ENCODE measurements around the gene KRTAP10-4. TPM values are rescaled to one million over a fixed set of nuclear protein-coding genes. Genes with fewer than 3 reads are reported as not detected.

Gene KRTAP10-4
- total and polyA plus RNA-seq, 2 experiments from 2014 or later = not detected

DNA sequence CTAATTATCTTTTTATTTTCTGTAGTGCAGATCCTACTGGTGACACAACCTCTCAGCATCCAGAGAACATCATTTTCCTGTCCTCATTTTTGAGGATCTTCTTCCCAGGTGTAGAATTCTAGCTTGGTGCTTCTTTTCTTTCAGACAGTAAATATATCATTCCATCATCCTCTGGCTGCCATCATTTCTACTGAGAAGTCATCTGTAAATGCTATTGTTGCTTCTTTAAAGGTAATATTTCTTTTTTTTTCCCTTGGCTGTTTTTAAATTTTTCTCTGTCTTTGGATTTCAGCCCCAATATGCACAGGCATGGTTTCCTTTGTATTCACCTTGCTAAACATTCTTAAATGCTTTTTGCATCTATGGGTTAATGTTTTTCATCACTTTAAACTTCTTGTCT, 50.0 kb downstream of the KRTAP10-4 start:
- Mint-ChIP-seq H3K27ac (no peak overlapping the region), H3K9me3 (peaks cover 54% of the 10 kb centered on the region), H3K27me3 (ENCODE audit: insufficient read depth, low read depth, poor library complexity) (peaks cover 8% of the 10 kb centered on the region), H3K4me1 (peaks cover 3% of the 10 kb centered on the region; the same call in 1 of the 3 replicates), H3K36me3 (ENCODE audit: low read depth) (peaks cover 32% of the 10 kb centered on the region), H3K4me3 (no peak overlapping the region)
- TF ChIP-seq STAT1 (IDR thresholded peaks at IDR 0.05; ENCODE audit: unreplicated experiment) (no peak), EZH2phosphoT487 (IDR thresholded peaks at IDR 0.05; ENCODE audit: unreplicated experiment) (no peak), CREB1 (CRISPR knock-in tag; IDR thresholded peaks at IDR 0.05; ENCODE audit: low read depth) (no peak), EZH2 (IDR thresholded peaks at IDR 0.05; ENCODE audit: low read depth, unreplicated experiment) (no peak), ZNF114 (CRISPR knock-in tag; IDR thresholded peaks at IDR 0.05) (no peak), POLR2AphosphoS5 (IDR thresholded peaks at IDR 0.05; ENCODE audit: low read depth) (no peak), JUNB (IDR thresholded peaks at IDR 0.05; ENCODE audit: unreplicated experiment) (no peak), NANOG (IDR thresholded peaks at IDR 0.05; ENCODE audit: borderline replicate concordance) (no peak), ZNF331 (CRISPR knock-in tag; IDR thresholded peaks at IDR 0.05; ENCODE audit: low read depth) (no peak)
- TF ChIP-seq, protein P1, sequence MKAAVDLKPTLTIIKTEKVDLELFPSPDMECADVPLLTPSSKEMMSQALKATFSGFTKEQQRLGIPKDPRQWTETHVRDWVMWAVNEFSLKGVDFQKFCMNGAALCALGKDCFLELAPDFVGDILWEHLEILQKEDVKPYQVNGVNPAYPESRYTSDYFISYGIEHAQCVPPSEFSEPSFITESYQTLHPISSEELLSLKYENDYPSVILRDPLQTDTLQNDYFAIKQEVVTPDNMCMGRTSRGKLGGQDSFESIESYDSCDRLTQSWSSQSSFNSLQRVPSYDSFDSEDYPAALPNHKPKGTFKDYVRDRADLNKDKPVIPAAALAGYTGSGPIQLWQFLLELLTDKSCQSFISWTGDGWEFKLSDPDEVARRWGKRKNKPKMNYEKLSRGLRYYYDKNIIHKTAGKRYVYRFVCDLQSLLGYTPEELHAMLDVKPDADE (IDR thresholded peaks at IDR 0.05) = no peak
- TF ChIP-seq, protein P2, sequence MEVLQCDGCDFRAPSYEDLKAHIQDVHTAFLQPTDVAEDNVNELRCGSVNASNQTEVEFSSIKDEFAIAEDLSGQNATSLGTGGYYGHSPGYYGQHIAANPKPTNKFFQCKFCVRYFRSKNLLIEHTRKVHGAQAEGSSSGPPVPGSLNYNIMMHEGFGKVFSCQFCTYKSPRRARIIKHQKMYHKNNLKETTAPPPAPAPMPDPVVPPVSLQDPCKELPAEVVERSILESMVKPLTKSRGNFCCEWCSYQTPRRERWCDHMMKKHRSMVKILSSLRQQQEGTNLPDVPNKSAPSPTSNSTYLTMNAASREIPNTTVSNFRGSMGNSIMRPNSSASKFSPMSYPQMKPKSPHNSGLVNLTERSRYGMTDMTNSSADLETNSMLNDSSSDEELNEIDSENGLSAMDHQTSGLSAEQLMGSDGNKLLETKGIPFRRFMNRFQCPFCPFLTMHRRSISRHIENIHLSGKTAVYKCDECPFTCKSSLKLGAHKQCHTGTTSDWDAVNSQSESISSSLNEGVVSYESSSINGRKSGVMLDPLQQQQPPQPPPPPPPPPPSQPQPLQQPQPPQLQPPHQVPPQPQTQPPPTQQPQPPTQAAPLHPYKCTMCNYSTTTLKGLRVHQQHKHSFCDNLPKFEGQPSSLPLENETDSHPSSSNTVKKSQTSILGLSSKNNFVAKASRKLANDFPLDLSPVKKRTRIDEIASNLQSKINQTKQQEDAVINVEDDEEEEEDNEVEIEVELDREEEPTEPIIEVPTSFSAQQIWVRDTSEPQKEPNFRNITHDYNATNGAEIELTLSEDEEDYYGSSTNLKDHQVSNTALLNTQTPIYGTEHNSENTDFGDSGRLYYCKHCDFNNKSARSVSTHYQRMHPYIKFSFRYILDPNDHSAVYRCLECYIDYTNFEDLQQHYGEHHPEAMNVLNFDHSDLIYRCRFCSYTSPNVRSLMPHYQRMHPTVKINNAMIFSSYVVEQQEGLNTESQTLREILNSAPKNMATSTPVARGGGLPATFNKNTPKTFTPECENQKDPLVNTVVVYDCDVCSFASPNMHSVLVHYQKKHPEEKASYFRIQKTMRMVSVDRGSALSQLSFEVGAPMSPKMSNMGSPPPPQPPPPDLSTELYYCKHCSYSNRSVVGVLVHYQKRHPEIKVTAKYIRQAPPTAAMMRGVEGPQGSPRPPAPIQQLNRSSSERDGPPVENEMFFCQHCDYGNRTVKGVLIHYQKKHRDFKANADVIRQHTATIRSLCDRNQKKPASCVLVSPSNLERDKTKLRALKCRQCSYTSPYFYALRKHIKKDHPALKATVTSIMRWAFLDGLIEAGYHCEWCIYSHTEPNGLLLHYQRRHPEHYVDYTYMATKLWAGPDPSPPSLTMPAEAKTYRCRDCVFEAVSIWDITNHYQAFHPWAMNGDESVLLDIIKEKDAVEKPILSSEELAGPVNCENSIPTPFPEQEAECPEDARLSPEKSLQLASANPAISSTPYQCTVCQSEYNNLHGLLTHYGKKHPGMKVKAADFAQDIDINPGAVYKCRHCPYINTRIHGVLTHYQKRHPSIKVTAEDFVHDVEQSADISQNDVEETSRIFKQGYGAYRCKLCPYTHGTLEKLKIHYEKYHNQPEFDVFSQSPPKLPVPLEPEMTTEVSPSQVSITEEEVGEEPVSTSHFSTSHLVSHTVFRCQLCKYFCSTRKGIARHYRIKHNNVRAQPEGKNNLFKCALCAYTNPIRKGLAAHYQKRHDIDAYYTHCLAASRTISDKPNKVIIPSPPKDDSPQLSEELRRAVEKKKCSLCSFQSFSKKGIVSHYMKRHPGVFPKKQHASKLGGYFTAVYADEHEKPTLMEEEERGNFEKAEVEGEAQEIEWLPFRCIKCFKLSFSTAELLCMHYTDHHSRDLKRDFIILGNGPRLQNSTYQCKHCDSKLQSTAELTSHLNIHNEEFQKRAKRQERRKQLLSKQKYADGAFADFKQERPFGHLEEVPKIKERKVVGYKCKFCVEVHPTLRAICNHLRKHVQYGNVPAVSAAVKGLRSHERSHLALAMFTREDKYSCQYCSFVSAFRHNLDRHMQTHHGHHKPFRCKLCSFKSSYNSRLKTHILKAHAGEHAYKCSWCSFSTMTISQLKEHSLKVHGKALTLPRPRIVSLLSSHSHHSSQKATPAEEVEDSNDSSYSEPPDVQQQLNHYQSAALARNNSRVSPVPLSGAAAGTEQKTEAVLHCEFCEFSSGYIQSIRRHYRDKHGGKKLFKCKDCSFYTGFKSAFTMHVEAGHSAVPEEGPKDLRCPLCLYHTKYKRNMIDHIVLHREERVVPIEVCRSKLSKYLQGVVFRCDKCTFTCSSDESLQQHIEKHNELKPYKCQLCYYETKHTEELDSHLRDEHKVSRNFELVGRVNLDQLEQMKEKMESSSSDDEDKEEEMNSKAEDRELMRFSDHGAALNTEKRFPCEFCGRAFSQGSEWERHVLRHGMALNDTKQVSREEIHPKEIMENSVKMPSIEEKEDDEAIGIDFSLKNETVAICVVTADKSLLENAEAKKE (CRISPR knock-in tag; IDR thresholded peaks at IDR 0.05) = no peak
- TF ChIP-seq, protein P3, sequence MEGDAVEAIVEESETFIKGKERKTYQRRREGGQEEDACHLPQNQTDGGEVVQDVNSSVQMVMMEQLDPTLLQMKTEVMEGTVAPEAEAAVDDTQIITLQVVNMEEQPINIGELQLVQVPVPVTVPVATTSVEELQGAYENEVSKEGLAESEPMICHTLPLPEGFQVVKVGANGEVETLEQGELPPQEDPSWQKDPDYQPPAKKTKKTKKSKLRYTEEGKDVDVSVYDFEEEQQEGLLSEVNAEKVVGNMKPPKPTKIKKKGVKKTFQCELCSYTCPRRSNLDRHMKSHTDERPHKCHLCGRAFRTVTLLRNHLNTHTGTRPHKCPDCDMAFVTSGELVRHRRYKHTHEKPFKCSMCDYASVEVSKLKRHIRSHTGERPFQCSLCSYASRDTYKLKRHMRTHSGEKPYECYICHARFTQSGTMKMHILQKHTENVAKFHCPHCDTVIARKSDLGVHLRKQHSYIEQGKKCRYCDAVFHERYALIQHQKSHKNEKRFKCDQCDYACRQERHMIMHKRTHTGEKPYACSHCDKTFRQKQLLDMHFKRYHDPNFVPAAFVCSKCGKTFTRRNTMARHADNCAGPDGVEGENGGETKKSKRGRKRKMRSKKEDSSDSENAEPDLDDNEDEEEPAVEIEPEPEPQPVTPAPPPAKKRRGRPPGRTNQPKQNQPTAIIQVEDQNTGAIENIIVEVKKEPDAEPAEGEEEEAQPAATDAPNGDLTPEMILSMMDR (conservative IDR thresholded peaks at IDR 0.05; ENCODE audit: low read depth in 2 of 2) = no peak
- TF ChIP-seq, protein P4, sequence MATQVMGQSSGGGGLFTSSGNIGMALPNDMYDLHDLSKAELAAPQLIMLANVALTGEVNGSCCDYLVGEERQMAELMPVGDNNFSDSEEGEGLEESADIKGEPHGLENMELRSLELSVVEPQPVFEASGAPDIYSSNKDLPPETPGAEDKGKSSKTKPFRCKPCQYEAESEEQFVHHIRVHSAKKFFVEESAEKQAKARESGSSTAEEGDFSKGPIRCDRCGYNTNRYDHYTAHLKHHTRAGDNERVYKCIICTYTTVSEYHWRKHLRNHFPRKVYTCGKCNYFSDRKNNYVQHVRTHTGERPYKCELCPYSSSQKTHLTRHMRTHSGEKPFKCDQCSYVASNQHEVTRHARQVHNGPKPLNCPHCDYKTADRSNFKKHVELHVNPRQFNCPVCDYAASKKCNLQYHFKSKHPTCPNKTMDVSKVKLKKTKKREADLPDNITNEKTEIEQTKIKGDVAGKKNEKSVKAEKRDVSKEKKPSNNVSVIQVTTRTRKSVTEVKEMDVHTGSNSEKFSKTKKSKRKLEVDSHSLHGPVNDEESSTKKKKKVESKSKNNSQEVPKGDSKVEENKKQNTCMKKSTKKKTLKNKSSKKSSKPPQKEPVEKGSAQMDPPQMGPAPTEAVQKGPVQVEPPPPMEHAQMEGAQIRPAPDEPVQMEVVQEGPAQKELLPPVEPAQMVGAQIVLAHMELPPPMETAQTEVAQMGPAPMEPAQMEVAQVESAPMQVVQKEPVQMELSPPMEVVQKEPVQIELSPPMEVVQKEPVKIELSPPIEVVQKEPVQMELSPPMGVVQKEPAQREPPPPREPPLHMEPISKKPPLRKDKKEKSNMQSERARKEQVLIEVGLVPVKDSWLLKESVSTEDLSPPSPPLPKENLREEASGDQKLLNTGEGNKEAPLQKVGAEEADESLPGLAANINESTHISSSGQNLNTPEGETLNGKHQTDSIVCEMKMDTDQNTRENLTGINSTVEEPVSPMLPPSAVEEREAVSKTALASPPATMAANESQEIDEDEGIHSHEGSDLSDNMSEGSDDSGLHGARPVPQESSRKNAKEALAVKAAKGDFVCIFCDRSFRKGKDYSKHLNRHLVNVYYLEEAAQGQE (IDR thresholded peaks at IDR 0.05; ENCODE audit: unreplicated experiment) = no peak
- H3K4me1 ChIP-seq (ENCODE audit: insufficient read depth) = no peaks in the 10 kb centered on the region
- no peaks in the 10 kb centered on the region for H3K27me3 ChIP-seq (ENCODE audit: insufficient read depth)
- DNase-seq (ENCODE audit: low spot score) (no peak), ATAC-seq (no peak)
- no peaks in the 10 kb centered on the region for H4K20me1 ChIP-seq (replicated peaks; ENCODE audit: insufficient read depth)
- no peaks in the 10 kb centered on the region for H3K79me2 ChIP-seq (replicated peaks; ENCODE audit: insufficient read depth)
- no peaks in the 10 kb centered on the region for H3F3A ChIP-seq (replicated peaks; ENCODE audit: low read depth)
- H3K27ac ChIP-seq (ENCODE audit: low read depth) = no peak overlapping the region
- H3K9me2 ChIP-seq (ENCODE audit: insufficient read depth) = no peaks in the 10 kb centered on the region
- H3K4me3 ChIP-seq = no peak overlapping the region
- no peaks in the 10 kb centered on the region; the same call in 1 of the 2 replicates for H3K36me3 ChIP-seq (ENCODE audit: insufficient read depth)
- H3K4me2 ChIP-seq = no peak overlapping the region
- H2AFZ ChIP-seq = no peak overlapping the region

All from GM23338 (cell line).